Upper lobe of left lung (tissue), 6 donors: ENCODE measurements around the gene SPTBN1. TPM values are rescaled to one million over a fixed set of nuclear protein-coding genes. Genes with fewer than 3 reads are reported as not detected.

Experiments
- ATAC-seq, 2 donors: fragments of 200-7000 bp; cut with Tn5 transposase; one replicate each; pipeline ENCODE4 v1.9.1; 2022; ENCODE audit warnings: mild to moderate bottlenecking in 2 of 2, moderate library complexity in 2 of 2; ENCODE audit not compliant: low FRiP score in 2 of 2
- DNase-seq, 2 donors: peaks; one replicate each; pipeline ENCODE4 v3.0.0-alpha.2; 2019 to 2020
- H3K27ac ChIP-seq, 4 donors: fragments of 200-600 bp; sonication (generic); one replicate each; pipeline ENCODE4 v1.5.1; 2016 to 2019
- H3K27me3 ChIP-seq, 4 donors: fragments of 200-600 bp; sonication (generic); one replicate each; pipeline ENCODE4 v1.5.1; 2017 to 2019
- H3K36me3 ChIP-seq, 4 donors: fragments of 200-600 bp; sonication (generic); one replicate each; pipeline ENCODE4 v1.5.1; 2016 to 2019
- H3K4me1 ChIP-seq, 4 donors: fragments of 200-600 bp; sonication (generic); one replicate each; pipeline ENCODE4 v1.5.1; 2018 to 2019
- H3K4me3 ChIP-seq, 4 donors: fragments of 200-600 bp; sonication (generic); one replicate each; pipeline ENCODE4 v1.5.1; 2017 to 2019; ENCODE audit warnings: mild to moderate bottlenecking in 2 of 4, moderate library complexity in 1 of 4
- H3K9me3 ChIP-seq, 4 donors: fragments of 200-600 bp; sonication (generic); one replicate each; pipeline ENCODE4 v1.5.1; 2018 to 2019
- CTCF ChIP-seq, 6 experiments: fragments of 450-650 bp in 4 of 6; fragments of 200-600 bp in 2 of 6; sonication (generic) in 2 of 6; IDR thresholded peaks; one replicate each; pipeline ENCODE4 v1.5.1; 2016 to 2019; ENCODE audit warnings: antibody characterized with exemption in 6 of 6
- EP300 ChIP-seq, 4 donors: sonication (generic); formaldehyde crosslinking; IDR thresholded peaks; one replicate each; pipeline ENCODE4 v1.5.1; 2017; ENCODE audit warnings: antibody characterized with exemption in 4 of 4, control low read depth in 2 of 4
- POLR2A ChIP-seq, 4 donors: fragments of 450-650 bp; IDR thresholded peaks; one replicate each; pipeline ENCODE4 v1.5.1; 2016 to 2017; ENCODE audit warnings: antibody characterized with exemption in 4 of 4, mild to moderate bottlenecking in 2 of 4
- POLR2AphosphoS5 ChIP-seq, 2 donors: sonication (generic); formaldehyde crosslinking; IDR thresholded peaks; one replicate each; pipeline ENCODE4 v1.5.1; 2017; ENCODE audit warnings: antibody characterized with exemption in 2 of 2
- WGBS, 2 donors: methylation state at CpG; one replicate each; pipeline ENCODE4 v1.1.5; 2017 to 2018; 5-methylcytosine and 5-hydroxymethylcytosine counted together
- total RNA-seq, 6 donors: library from RNA; depleted of rRNA in 4 of 6; stranded (reverse); fragments of >200 nt in 4 of 6; gene quantifications; one replicate each; pipeline versions ENCODE4 v1.1.0 to v1.2.1, GENCODE V29; 2016 to 2021
- donor health status: DM: no; HTN: no; CAD: no; lungs with moderate emphysema.
- donor health status: DM: no; HTN: yes; CAD: no; lungs with severe emphysema.

Gene SPTBN1
- total RNA-seq, 6 donors from 2014 or later: 449 to 911 (median 654) TPM

GRCh38 chr2:54709336-54709809 lies 253.2 kb downstream of the SPTBN1 start:
- peak overlapping the region in 3 of 4 donors; percentile 37 to 56 (median 52) for H3K4me3 ChIP-seq
- peaks cover 0 to 4% (median 0%) of the 10 kb centered on the region in 4 donors for H3K27me3 ChIP-seq
- TF ChIP-seq EP300 (IDR thresholded peaks at IDR 0.05): no peak
- TF ChIP-seq POLR2A (IDR thresholded peaks at IDR 0.05): no peak
- no peak for TF ChIP-seq CTCF (IDR thresholded peaks at IDR 0.05)
- TF ChIP-seq POLR2AphosphoS5 (IDR thresholded peaks at IDR 0.05): no peak
- H3K36me3 ChIP-seq: no peaks in the 10 kb centered on the region
- H3K9me3 ChIP-seq: no peaks in the 10 kb centered on the region
- ATAC-seq (peak; percentile 64 to 81), DNase-seq (peak in 1 of 2 donors; percentile 57)
- 30 to 62% methylated on average over 2 to 16 of the region's 18 CpGs for WGBS, 2 donors
- H3K27ac ChIP-seq: peak overlapping the region in 1 of 4 donors; percentile 55
- peaks cover 0 to 17% (median 3%) of the 10 kb centered on the region in 4 donors for H3K4me1 ChIP-seq

GRCh38 chr2:54710216-54710615 lies 254.1 kb downstream of the SPTBN1 start:
- peak in 1 of 2 donors; percentile 61 for DNase-seq
- Histone ChIP-seq H3K9me3 (no peaks in the 10 kb centered on the region), H3K4me1 (peaks cover 0 to 15% (median 3%) of the 10 kb centered on the region in 4 donors), H3K36me3 (no peaks in the 10 kb centered on the region), H3K27me3 (peaks cover 0 to 4% (median 0%) of the 10 kb centered on the region in 4 donors), H3K4me3 (no peak overlapping the region), H3K27ac (no peak overlapping the region)
- no peak for ATAC-seq
- no peak for TF ChIP-seq POLR2AphosphoS5 (IDR thresholded peaks at IDR 0.05)
- WGBS, 2 donors: 72 to 92% methylated on average over 8 to 10 of the region's 10 CpGs

- Histone ChIP-seq H3K4me3 (no peak overlapping the region), H3K27me3 (peaks cover 0 to 4% (median 0%) of the 10 kb centered on the region in 4 donors), H3K27ac (no peak overlapping the region), H3K36me3 (no peaks in the 10 kb centered on the region), H3K9me3 (no peaks in the 10 kb centered on the region), H3K4me1 (peaks cover 0 to 15% (median 3%) of the 10 kb centered on the region in 4 donors)
- DNase-seq: no peak
- no peak for TF ChIP-seq POLR2AphosphoS5 (IDR thresholded peaks at IDR 0.05)
- TF ChIP-seq EP300 (IDR thresholded peaks at IDR 0.05): no peak
- TF ChIP-seq CTCF (IDR thresholded peaks at IDR 0.05): no peak
- no peak for TF ChIP-seq POLR2A (IDR thresholded peaks at IDR 0.05)
- 90 to 96% methylated on average over 6 of the region's 6 CpGs for WGBS, 2 donors
- no peak for ATAC-seq
These were observed 256.4 kb downstream of the SPTBN1 start for GRCh38 chr2:54712516-54712915.

GRCh38 chr2:54714996-54715395 lies 258.9 kb downstream of the SPTBN1 start:
- Histone ChIP-seq H3K27me3 (no peaks in the 10 kb centered on the region), H3K36me3 (no peaks in the 10 kb centered on the region), H3K9me3 (no peaks in the 10 kb centered on the region), H3K27ac (no peak overlapping the region), H3K4me3 (no peak overlapping the region), H3K4me1 (no peaks in the 10 kb centered on the region)
- ATAC-seq (no peak), DNase-seq (no peak)
- 60 to 66% methylated on average over 4 of the region's 4 CpGs for WGBS, 2 donors
- TF ChIP-seq POLR2A (IDR thresholded peaks at IDR 0.05) (no peak), EP300 (IDR thresholded peaks at IDR 0.05) (no peak), POLR2AphosphoS5 (IDR thresholded peaks at IDR 0.05) (no peak), CTCF (IDR thresholded peaks at IDR 0.05) (no peak)

- Histone ChIP-seq H3K36me3 (no peaks in the 10 kb centered on the region), H3K27me3 (no peaks in the 10 kb centered on the region), H3K9me3 (no peaks in the 10 kb centered on the region), H3K4me3 (no peak overlapping the region), H3K4me1 (no peaks in the 10 kb centered on the region), H3K27ac (no peak overlapping the region)
- ATAC-seq (no peak), DNase-seq (no peak)
- no peak for TF ChIP-seq CTCF (IDR thresholded peaks at IDR 0.05)
- no peak for TF ChIP-seq EP300 (IDR thresholded peaks at IDR 0.05)
- TF ChIP-seq POLR2A (IDR thresholded peaks at IDR 0.05): no peak
- TF ChIP-seq POLR2AphosphoS5 (IDR thresholded peaks at IDR 0.05): no peak
These were observed 260.2 kb downstream of the SPTBN1 start for GRCh38 chr2:54716375-54716774.
